ENCODE measurements around the gene FCHSD2.

The FCHSD2 gene

DNA sequence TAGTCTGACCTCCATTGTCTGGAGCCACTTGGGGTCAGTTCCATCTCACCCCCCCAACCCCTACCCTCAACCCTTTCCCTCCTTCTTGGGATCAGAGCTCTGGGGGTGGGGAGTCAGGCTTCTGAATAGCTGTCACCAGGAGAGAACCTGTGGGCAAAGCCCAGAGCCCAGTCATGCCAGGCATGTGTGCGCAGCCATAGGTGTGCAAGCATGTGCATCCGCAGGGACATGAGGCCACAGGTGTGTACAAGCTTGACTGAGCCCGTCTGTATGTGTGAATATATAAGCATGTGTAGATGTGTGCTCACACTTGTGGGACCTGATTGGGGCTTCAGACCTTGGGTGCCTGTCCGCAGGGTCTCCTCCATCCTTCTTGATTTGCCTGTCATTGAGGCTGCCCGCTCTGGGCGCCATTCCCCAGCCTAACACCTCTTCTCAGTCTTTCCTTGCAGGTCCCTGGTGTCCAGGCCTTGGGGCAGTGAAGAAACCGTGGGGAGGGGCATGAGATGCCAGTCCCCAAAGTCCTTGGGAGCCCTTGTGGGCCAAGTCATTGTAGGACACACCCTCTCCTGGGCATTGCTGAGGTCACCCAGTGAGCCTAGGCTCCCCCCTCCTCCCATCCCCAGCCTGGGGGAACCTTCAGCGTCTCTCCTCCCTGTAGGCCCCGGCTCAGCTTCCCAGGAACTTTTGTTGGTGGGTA is 318.9 kb downstream of the FCHSD2 start (continued):
- TF ChIP-seq, protein P1, sequence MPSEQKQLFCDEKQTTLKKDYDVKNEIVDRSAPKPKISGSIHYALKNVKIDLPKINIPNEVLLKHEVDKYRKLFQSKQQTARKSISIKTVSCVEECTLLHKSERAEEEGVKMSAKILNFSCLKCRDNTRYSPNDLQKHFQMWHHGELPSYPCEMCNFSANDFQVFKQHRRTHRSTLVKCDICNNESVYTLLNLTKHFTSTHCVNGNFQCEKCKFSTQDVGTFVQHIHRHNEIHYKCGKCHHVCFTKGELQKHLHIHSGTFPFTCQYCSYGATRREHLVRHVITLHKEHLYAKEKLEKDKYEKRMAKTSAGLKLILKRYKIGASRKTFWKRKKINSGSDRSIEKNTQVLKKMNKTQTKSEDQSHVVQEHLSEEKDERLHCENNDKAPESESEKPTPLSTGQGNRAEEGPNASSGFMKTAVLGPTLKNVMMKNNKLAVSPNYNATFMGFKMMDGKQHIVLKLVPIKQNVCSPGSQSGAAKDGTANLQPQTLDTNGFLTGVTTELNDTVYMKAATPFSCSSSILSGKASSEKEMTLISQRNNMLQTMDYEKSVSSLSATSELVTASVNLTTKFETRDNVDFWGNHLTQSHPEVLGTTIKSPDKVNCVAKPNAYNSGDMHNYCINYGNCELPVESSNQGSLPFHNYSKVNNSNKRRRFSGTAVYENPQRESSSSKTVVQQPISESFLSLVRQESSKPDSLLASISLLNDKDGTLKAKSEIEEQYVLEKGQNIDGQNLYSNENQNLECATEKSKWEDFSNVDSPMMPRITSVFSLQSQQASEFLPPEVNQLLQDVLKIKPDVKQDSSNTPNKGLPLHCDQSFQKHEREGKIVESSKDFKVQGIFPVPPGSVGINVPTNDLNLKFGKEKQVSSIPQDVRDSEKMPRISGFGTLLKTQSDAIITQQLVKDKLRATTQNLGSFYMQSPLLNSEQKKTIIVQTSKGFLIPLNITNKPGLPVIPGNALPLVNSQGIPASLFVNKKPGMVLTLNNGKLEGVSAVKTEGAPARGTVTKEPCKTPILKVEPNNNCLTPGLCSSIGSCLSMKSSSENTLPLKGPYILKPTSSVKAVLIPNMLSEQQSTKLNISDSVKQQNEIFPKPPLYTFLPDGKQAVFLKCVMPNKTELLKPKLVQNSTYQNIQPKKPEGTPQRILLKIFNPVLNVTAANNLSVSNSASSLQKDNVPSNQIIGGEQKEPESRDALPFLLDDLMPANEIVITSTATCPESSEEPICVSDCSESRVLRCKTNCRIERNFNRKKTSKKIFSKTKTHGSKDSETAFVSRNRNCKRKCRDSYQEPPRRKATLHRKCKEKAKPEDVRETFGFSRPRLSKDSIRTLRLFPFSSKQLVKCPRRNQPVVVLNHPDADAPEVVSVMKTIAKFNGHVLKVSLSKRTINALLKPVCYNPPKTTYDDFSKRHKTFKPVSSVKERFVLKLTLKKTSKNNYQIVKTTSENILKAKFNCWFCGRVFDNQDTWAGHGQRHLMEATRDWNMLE (tag by site-specific recombination; conservative IDR thresholded peaks at IDR 0.05; ENCODE audit: low read depth), result no peak
- TF ChIP-seq ZNF548 (tag by site-specific recombination; IDR thresholded peaks at IDR 0.05), result no peak
- TF ChIP-seq, protein P2, sequence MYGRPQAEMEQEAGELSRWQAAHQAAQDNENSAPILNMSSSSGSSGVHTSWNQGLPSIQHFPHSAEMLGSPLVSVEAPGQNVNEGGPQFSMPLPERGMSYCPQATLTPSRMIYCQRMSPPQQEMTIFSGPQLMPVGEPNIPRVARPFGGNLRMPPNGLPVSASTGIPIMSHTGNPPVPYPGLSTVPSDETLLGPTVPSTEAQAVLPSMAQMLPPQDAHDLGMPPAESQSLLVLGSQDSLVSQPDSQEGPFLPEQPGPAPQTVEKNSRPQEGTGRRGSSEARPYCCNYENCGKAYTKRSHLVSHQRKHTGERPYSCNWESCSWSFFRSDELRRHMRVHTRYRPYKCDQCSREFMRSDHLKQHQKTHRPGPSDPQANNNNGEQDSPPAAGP (tag by site-specific recombination; IDR thresholded peaks at IDR 0.05), result no peak
- no peak for TF ChIP-seq ZFP69B (tag by site-specific recombination; IDR thresholded peaks at IDR 0.05)
- TF ChIP-seq, protein P3, sequence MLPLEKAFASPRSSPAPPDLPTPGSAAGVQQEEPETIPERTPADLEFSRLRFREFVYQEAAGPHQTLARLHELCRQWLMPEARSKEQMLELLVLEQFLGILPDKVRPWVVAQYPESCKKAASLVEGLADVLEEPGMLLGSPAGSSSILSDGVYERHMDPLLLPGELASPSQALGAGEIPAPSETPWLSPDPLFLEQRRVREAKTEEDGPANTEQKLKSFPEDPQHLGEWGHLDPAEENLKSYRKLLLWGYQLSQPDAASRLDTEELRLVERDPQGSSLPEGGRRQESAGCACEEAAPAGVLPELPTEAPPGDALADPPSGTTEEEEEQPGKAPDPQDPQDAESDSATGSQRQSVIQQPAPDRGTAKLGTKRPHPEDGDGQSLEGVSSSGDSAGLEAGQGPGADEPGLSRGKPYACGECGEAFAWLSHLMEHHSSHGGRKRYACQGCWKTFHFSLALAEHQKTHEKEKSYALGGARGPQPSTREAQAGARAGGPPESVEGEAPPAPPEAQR (tag by site-specific recombination; IDR thresholded peaks at IDR 0.05), result no peak
- no peak for TF ChIP-seq ZNF112 (tag by site-specific recombination; IDR thresholded peaks at IDR 0.05)
- no peak for TF ChIP-seq ZNF830 (tag by site-specific recombination; IDR thresholded peaks at IDR 0.05; ENCODE audit: low read depth)
- TF ChIP-seq ZNF777 (tag by site-specific recombination; IDR thresholded peaks at IDR 0.05; ENCODE audit: borderline replicate concordance), result no peak
- TF ChIP-seq, protein P4, sequence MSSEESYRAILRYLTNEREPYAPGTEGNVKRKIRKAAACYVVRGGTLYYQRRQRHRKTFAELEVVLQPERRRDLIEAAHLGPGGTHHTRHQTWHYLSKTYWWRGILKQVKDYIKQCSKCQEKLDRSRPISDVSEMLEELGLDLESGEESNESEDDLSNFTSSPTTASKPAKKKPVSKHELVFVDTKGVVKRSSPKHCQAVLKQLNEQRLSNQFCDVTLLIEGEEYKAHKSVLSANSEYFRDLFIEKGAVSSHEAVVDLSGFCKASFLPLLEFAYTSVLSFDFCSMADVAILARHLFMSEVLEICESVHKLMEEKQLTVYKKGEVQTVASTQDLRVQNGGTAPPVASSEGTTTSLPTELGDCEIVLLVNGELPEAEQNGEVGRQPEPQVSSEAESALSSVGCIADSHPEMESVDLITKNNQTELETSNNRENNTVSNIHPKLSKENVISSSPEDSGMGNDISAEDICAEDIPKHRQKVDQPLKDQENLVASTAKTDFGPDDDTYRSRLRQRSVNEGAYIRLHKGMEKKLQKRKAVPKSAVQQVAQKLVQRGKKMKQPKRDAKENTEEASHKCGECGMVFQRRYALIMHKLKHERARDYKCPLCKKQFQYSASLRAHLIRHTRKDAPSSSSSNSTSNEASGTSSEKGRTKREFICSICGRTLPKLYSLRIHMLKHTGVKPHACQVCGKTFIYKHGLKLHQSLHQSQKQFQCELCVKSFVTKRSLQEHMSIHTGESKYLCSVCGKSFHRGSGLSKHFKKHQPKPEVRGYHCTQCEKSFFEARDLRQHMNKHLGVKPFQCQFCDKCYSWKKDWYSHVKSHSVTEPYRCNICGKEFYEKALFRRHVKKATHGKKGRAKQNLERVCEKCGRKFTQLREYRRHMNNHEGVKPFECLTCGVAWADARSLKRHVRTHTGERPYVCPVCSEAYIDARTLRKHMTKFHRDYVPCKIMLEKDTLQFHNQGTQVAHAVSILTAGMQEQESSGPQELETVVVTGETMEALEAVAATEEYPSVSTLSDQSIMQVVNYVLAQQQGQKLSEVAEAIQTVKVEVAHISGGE (tag by site-specific recombination; conservative IDR thresholded peaks at IDR 0.05; ENCODE audit: low read depth), result no peak
- no peak for TF ChIP-seq ZNF433 (tag by site-specific recombination; IDR thresholded peaks at IDR 0.05; ENCODE audit: low read depth)
- TF ChIP-seq ZNF76 (tag by site-specific recombination; IDR thresholded peaks at IDR 0.05; ENCODE audit: borderline replicate concordance, low read depth), result no peak
- TF ChIP-seq ZNF121 (tag by site-specific recombination; IDR thresholded peaks at IDR 0.05), result no peak
- no peak for TF ChIP-seq ZNF792 (tag by site-specific recombination; IDR thresholded peaks at IDR 0.05)
- TF ChIP-seq ZNF843 (tag by site-specific recombination; IDR thresholded peaks at IDR 0.05), result no peak
- no peak for TF ChIP-seq ZFP37 (tag by site-specific recombination; IDR thresholded peaks at IDR 0.05)

Measured in HEK293 (cell line).